Prostate gland (tissue), 2 donors: Measurements from ENCODE around the gene CYB5RL. TPM values are rescaled to one million over a fixed set of nuclear protein-coding genes. Genes with fewer than 3 reads are reported as not detected.
A peak's percentile ranks its signal among the peaks of the same experiment; 100 is the strongest.
"Not testable (repeated sequence)": the region's sequence is repeated elsewhere in the genome, so short reads cannot be mapped to it uniquely, and the experiment has no call there.

Source experiments
- DNase-seq: peaks from one replicate; pipeline ENCODE4 v3.0.0-alpha.2; 2019; ENCODE audit warnings: low spot score
- H3K27ac ChIP-seq, 2 donors: fragments of 200-600 bp; sonication (generic); 2 replicates each; pipeline ENCODE4 v1.5.1; 2017 to 2019
- H3K27me3 ChIP-seq: fragments of 200-600 bp; sonication (generic); replicated peaks from 2 replicates; pipeline ENCODE4 v1.5.1; 2019; ENCODE audit not compliant: insufficient read depth
- H3K36me3 ChIP-seq, 2 donors: fragments of 200-600 bp; sonication (generic); 1 replicate in 1 of 2; 2 replicates in 1 of 2; pipeline versions ENCODE4 v1.5.1 to v1.8.1; 2017 to 2019
- H3K4me1 ChIP-seq: fragments of 200-600 bp; sonication (generic); replicated peaks from 2 replicates; pipeline ENCODE4 v1.5.1; 2019
- H3K4me3 ChIP-seq, 2 donors: fragments of 200-600 bp; sonication (generic); 2 replicates each; pipeline ENCODE4 v1.5.1; 2017 to 2019
- H3K9me3 ChIP-seq: fragments of 200-600 bp; sonication (generic); 2 replicates; pipeline ENCODE4 v1.5.1; 2017
- POLR2A ChIP-seq: fragments of 450-650 bp; IDR thresholded peaks from one replicate; pipeline ENCODE4 v1.6.1; 2016; ENCODE audit warnings: antibody characterized with exemption, mild to moderate bottlenecking
- POLR2AphosphoS5 ChIP-seq: sonication (generic); formaldehyde crosslinking; IDR thresholded peaks from one replicate; pipeline ENCODE4 v1.6.1; 2017; ENCODE audit warnings: antibody characterized with exemption
- WGBS: methylation state at CpG from one replicate; pipeline ENCODE4 v1.1.5; 2018; 5-methylcytosine and 5-hydroxymethylcytosine counted together
- intact Hi-C: fragments of 100-400 bp; cut with DNase I; formaldehyde crosslinking; loops from one replicate; pipeline ENCODE4 v1.14.2; 2022
- total RNA-seq, 2 donors: library from RNA; depleted of rRNA; stranded (reverse); fragments of >200 nt; gene quantifications; one replicate each; pipeline ENCODE4 v1.1.0, GENCODE V29; 2016
- TF ChIP-seq, protein P1 (sequence below), 4 experiments: fragments of 200-600 bp in 2 of 4; fragments of 450-650 bp in 2 of 4; sonication (generic) in 2 of 4; IDR thresholded peaks; 1 replicate in 3 of 4; 2 replicates in 1 of 4; pipeline ENCODE4 v1.5.1; 2016 to 2019; ENCODE audit warnings: antibody characterized with exemption in 4 of 4, mild to moderate bottlenecking in 2 of 4, moderate library complexity in 2 of 4

CYB5RL gene
- total RNA-seq, 2 donors from 2014 or later, result 6.3 to 10.9 TPM

DNA sequence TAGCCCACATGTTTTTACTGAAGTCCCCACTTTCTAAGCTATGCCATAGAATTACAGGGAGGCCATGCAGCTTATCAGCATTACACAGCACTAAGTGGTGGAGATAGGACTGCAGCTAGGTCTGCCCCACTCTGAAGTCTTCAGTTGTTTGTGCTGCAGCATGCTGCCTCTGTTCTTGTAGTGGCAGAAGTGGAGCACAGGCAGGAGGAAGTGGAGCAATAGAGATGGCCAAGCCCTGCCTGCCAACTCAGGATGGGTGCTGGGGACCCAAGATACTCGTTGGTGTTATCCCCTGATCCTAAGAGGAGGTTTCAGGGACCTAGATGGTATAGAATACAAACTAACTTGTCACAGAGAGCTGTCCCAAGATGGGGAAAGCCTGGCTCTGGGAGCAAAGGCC lies 13.0 kb upstream of the CYB5RL start:
- TF ChIP-seq, protein P1, sequence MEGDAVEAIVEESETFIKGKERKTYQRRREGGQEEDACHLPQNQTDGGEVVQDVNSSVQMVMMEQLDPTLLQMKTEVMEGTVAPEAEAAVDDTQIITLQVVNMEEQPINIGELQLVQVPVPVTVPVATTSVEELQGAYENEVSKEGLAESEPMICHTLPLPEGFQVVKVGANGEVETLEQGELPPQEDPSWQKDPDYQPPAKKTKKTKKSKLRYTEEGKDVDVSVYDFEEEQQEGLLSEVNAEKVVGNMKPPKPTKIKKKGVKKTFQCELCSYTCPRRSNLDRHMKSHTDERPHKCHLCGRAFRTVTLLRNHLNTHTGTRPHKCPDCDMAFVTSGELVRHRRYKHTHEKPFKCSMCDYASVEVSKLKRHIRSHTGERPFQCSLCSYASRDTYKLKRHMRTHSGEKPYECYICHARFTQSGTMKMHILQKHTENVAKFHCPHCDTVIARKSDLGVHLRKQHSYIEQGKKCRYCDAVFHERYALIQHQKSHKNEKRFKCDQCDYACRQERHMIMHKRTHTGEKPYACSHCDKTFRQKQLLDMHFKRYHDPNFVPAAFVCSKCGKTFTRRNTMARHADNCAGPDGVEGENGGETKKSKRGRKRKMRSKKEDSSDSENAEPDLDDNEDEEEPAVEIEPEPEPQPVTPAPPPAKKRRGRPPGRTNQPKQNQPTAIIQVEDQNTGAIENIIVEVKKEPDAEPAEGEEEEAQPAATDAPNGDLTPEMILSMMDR (IDR thresholded peaks at IDR 0.05), result no peak
- no peak for TF ChIP-seq POLR2AphosphoS5
- no peak for TF ChIP-seq POLR2A
- Histone ChIP-seq H3K4me1 (no peaks in the 10 kb centered on the region), H3K9me3 (no peaks in the 10 kb centered on the region), H3K36me3 (peaks cover 17 to 49% of the 10 kb centered on the region in 2 donors), H3K27me3 (no peaks in the 10 kb centered on the region), H3K27ac (no peak overlapping the region), H3K4me3 (no peak overlapping the region)
- 54% methylated on average over 1 of the region's 1 CpG for WGBS
- intact Hi-C loops, result no loop called here
- DNase-seq, result no peak

DNA sequence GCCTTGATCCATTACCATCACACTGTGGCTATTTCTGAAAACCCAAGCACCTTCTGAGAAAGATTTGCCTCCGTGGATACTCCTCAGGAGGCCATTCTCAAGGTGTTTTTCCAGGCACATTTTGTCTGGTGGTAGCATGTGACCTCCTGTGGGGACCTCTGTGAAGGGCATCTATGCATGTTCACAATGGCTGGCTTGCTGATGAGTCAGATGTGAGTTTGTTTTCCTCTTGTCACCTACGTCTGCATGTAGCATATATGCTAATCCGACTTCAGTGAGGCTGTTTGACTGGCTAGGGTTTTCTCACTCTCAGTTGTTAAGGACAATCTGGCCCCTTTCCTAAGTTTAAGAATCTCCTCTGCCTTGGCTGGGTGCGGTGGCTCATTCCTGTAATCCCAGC lies 8.1 kb upstream of the CYB5RL start:
- DNase-seq, H3K9me3 ChIP-seq, H3K27ac ChIP-seq, H3K27me3 ChIP-seq, intact Hi-C loops, H3K4me3 ChIP-seq, H3K4me1 ChIP-seq: not testable (repeated sequence)
- peaks cover 4 to 17% of the 10 kb centered on the region in 2 donors for H3K36me3 ChIP-seq
- WGBS, result 62% methylated on average over 4 of the region's 4 CpGs

DNA sequence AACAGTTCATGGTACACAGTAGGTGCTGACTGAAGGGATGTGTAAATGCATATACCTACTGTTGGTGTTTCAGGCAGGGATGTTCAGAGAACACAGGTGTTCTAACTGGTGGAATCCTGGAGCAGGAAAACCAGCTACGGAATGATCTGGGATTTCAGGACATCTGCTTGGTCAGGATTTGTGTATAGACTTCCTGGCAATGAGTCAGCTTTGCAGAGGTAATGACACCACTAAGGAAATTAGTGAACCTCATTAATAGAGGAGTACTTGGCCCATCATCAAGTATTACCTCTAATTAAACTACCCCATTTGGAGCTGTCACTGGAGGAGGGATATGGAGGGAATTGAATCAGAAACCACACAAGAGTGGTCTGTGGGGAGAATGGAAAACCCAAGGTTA lies 7.5 kb upstream of the CYB5RL start:
- TF ChIP-seq POLR2AphosphoS5 (no peak), POLR2A (no peak)
- TF ChIP-seq, protein P1 (IDR thresholded peaks at IDR 0.05), result no peak
- no peak for DNase-seq
- 90% methylated on average over 1 of the region's 1 CpG for WGBS
- Histone ChIP-seq H3K9me3 (no peaks in the 10 kb centered on the region), H3K27me3 (no peaks in the 10 kb centered on the region), H3K4me1 (no peaks in the 10 kb centered on the region), H3K4me3 (no peak overlapping the region), H3K27ac (no peak overlapping the region), H3K36me3 (peaks cover 0 to 12% of the 10 kb centered on the region in 2 donors)
- intact Hi-C loops, result no loop called here

DNA sequence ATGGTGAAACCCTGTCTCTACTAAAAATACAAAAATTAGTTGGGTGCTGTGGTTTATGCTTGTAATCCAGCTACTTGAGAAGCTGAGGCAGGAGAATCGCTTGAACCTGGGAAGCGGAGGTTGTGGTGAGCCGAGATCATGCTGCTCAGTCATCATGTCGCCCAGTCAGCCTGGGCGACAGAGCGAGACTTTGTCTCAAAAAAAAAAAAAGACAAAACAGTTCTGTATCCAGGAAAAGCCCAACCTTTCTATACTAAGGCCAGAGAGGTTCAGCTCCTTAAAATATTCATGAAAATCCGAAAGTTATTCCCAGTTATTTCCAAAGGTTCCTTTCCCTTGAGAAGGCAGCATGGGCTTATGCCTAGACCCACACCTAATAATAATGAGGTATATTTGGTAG lies 4.4 kb upstream of the CYB5RL start:
- Histone ChIP-seq H3K9me3 (no peaks in the 10 kb centered on the region), H3K36me3 (no peaks in the 10 kb centered on the region), H3K4me3 (no peak overlapping the region), H3K4me1 (peaks cover 3% of the 10 kb centered on the region), H3K27me3 (no peaks in the 10 kb centered on the region), H3K27ac (no peak overlapping the region)
- intact Hi-C loops, result no loop called here
- 80% methylated on average over 7 of the region's 7 CpGs for WGBS
- no peak for DNase-seq
- TF ChIP-seq, protein P1 (IDR thresholded peaks at IDR 0.05), result no peak
- no peak for TF ChIP-seq POLR2AphosphoS5
- no peak for TF ChIP-seq POLR2A

DNA sequence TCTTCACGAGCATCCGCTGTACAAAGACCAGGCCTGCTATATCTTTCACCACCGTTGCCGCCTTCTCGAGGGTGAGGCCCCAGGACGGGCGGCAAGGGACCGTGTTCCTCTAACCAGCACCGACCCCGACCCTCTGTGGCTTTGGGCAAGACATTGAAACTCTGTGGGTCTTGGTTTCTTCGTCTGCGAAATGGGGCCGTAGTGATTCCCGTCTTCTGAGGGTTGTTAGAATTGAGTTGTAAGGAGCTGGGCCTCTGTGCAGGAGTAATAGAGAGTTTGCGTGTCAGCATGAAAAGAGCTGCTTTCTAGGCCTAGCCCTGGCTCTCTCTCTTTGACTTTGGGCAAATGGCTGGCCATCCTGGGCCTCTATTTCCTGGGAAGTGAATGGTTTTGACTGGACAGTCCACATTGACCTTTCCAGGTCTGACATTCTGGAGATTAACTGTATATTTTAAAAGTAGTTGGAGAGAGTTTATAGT lies 728 bp upstream of the CYB5RL start:
- no peaks in the 10 kb centered on the region for H3K36me3 ChIP-seq
- peak overlapping the region; percentile 49 to 72 for H3K27ac ChIP-seq
- no peaks in the 10 kb centered on the region for H3K27me3 ChIP-seq
- TF ChIP-seq, protein P1 (IDR thresholded peaks at IDR 0.05), result no peak
- TF ChIP-seq POLR2A (no peak), POLR2AphosphoS5 (no peak)
- peak overlapping the region; percentile 72 to 75 for H3K4me3 ChIP-seq
- 2% methylated on average over 15 of the region's 15 CpGs for WGBS
- H3K9me3 ChIP-seq, result no peaks in the 10 kb centered on the region
- no peak for DNase-seq
- intact Hi-C loops, result no loop called here
- H3K4me1 ChIP-seq, result peaks cover 3% of the 10 kb centered on the region
